Measurements from ENCODE around the gene RPS27.

Gene RPS27

GRCh38 chr1:153956997-153957715 is 33.4 kb upstream of the RPS27 start:
- Histone ChIP-seq H3K36me3 (replicated peaks; ENCODE audit: insufficient read depth, low read length) (0 out of 2 replicates have a peak, but pooled peaks cover 3% of the 10 kb centered on the region), H2AFZ (ENCODE audit: low read length) (peak overlapping the region; percentile 83), H3K4me1 (ENCODE audit: low read length) (peaks cover 24% of the 10 kb centered on the region), H3K9ac (ENCODE audit: low read length) (peak overlapping the region; percentile 80), H3K9me2 (replicated peaks; ENCODE audit: insufficient read depth, low read length) (no peaks in the 10 kb centered on the region), H3K27ac (ENCODE audit: low read length) (peak overlapping the region; percentile 52; the same call in 1 of the 2 replicates), H3K9me3 (replicated peaks; ENCODE audit: insufficient read depth, low read length) (no peaks in the 10 kb centered on the region), H3F3A (ENCODE audit: insufficient read depth, low read length) (peaks cover 6% of the 10 kb centered on the region; the same call in 1 of the 2 replicates), H3K27me3 (replicated peaks; ENCODE audit: insufficient read depth, low read length) (no peaks in the 10 kb centered on the region), H3K4me2 (ENCODE audit: low read depth, low read length) (peak overlapping the region; percentile 67), H4K20me1 (ENCODE audit: insufficient read depth, low read length) (no peaks in the 10 kb centered on the region), H3K4me3 (ENCODE audit: low read length) (peak overlapping the region; percentile 90), H3K79me2 (ENCODE audit: low read length) (peaks cover 67% of the 10 kb centered on the region)
- TF ChIP-seq CTCF (IDR thresholded peaks at IDR 0.05; ENCODE audit: low read length) (no peak), EZH2phosphoT487 (IDR thresholded peaks at IDR 0.05; ENCODE audit: low read length) (no peak), EZH2 (optimal IDR thresholded peaks at IDR 0.05; ENCODE audit: low read depth, low read length) (no peak)
- no peak for DNase-seq

- Histone ChIP-seq H3K9me3 (replicated peaks; ENCODE audit: insufficient read depth, low read length) (no peaks in the 10 kb centered on the region), H3K79me2 (ENCODE audit: low read length) (peaks cover 68% of the 10 kb centered on the region), H3K27me3 (replicated peaks; ENCODE audit: insufficient read depth, low read length) (no peaks in the 10 kb centered on the region), H3F3A (ENCODE audit: insufficient read depth, low read length) (peaks cover 6% of the 10 kb centered on the region; the same call in 1 of the 2 replicates), H3K4me2 (ENCODE audit: low read depth, low read length) (peak overlapping the region; percentile 67), H3K27ac (ENCODE audit: low read length) (peak overlapping the region; percentile 52; the same call in 1 of the 2 replicates), H3K4me3 (ENCODE audit: low read length) (peak overlapping the region; percentile 90), H3K4me1 (ENCODE audit: low read length) (peaks cover 30% of the 10 kb centered on the region), H2AFZ (ENCODE audit: low read length) (peak overlapping the region; percentile 83), H3K9me2 (replicated peaks; ENCODE audit: insufficient read depth, low read length) (no peaks in the 10 kb centered on the region), H3K36me3 (replicated peaks; ENCODE audit: insufficient read depth, low read length) (no peaks in the 10 kb centered on the region), H4K20me1 (ENCODE audit: insufficient read depth, low read length) (no peaks in the 10 kb centered on the region), H3K9ac (ENCODE audit: low read length) (peak overlapping the region; percentile 80)
- DNase-seq = peak; percentile 55
- no peak for TF ChIP-seq EZH2phosphoT487 (IDR thresholded peaks at IDR 0.05; ENCODE audit: low read length)
- TF ChIP-seq EZH2 (optimal IDR thresholded peaks at IDR 0.05; ENCODE audit: low read depth, low read length) = no peak
- TF ChIP-seq CTCF (IDR thresholded peaks at IDR 0.05; ENCODE audit: low read length) = no peak
These were observed 32.8 kb upstream of the RPS27 start for GRCh38 chr1:153957744-153958110.

GRCh38 chr1:153958111-153958960 is 32.2 kb upstream of the RPS27 start, which contains the start of gene CRTC2:
TSS of gene CRTC2 (minus strand) at chr1:153958612. CDS start at chr1:153958497, 115 bp downstream.
- H3K4me3 ChIP-seq (ENCODE audit: low read length) = peak within 1 kb of the TSS; percentile 90
- H3F3A ChIP-seq (ENCODE audit: insufficient read depth, low read length) = peaks cover 6% of the 10 kb centered on the region; the same call in 1 of the 2 replicates
- no peaks in the 10 kb centered on the region for H3K27me3 ChIP-seq (replicated peaks; ENCODE audit: insufficient read depth, low read length)
- H2AFZ ChIP-seq (ENCODE audit: low read length) = peak within 1 kb of the TSS; percentile 83
- H3K36me3 ChIP-seq (replicated peaks; ENCODE audit: insufficient read depth, low read length) = no peaks in the 10 kb centered on the region
- H3K4me2 ChIP-seq (ENCODE audit: low read depth, low read length) = peak within 1 kb of the TSS; percentile 67
- H4K20me1 ChIP-seq (ENCODE audit: insufficient read depth, low read length) = no peaks in the 10 kb centered on the region
- H3K4me1 ChIP-seq (ENCODE audit: low read length) = peaks cover 31% of the 10 kb centered on the region
- DNase-seq = peak; percentile 100
- H3K27ac ChIP-seq (ENCODE audit: low read length) = peak within 1 kb of the TSS; percentile 52; the same call in 1 of the 2 replicates
- no peaks in the 10 kb centered on the region for H3K9me3 ChIP-seq (replicated peaks; ENCODE audit: insufficient read depth, low read length)
- TF ChIP-seq EZH2 (optimal IDR thresholded peaks at IDR 0.05; ENCODE audit: low read depth, low read length) (no peak), EZH2phosphoT487 (IDR thresholded peaks at IDR 0.05; ENCODE audit: low read length) (no peak), CTCF (IDR thresholded peaks at IDR 0.05; ENCODE audit: low read length) (peak; percentile 14; the same call in 1 of the 2 replicates)
- no peaks in the 10 kb centered on the region for H3K9me2 ChIP-seq (replicated peaks; ENCODE audit: insufficient read depth, low read length)
- peak within 1 kb of the TSS; percentile 80 for H3K9ac ChIP-seq (ENCODE audit: low read length)
- peaks cover 70% of the 10 kb centered on the region for H3K79me2 ChIP-seq (ENCODE audit: low read length)

All from MM.1S (cell line).